Colonic mucosa (tissue), 4 donors: ENCODE measurements around the gene PIF1. TPM values are rescaled to one million over a fixed set of nuclear protein-coding genes. Genes with fewer than 3 reads are reported as not detected.

ENCODE experiments used
- DNase-seq: peaks from one replicate; pipeline ENCODE4 v3.0.0-alpha.2; 2020
- H3K27ac ChIP-seq: fragments of 200-600 bp; one replicate; pipeline ENCODE4 v1.8.0; 2021
- H3K27me3 ChIP-seq: fragments of 200-600 bp; one replicate; pipeline ENCODE4 v1.8.0; 2021
- H3K36me3 ChIP-seq: fragments of 200-600 bp; one replicate; pipeline ENCODE4 v1.8.0; 2021
- H3K4me1 ChIP-seq: fragments of 200-600 bp; one replicate; pipeline ENCODE4 v1.8.0; 2021; ENCODE audit warnings: mild to moderate bottlenecking
- H3K4me3 ChIP-seq: fragments of 200-600 bp; one replicate; pipeline ENCODE4 v1.8.0; 2021
- H3K9ac ChIP-seq, 2 donors: one replicate each; pipeline ENCODE4 v1.7.0; 2013; ENCODE audit warnings: control low read depth in 2 of 2, low read depth in 2 of 2, low read length in 2 of 2
- H3K9me3 ChIP-seq: fragments of 200-600 bp; one replicate; pipeline ENCODE4 v1.8.0; 2021
- CTCF ChIP-seq: fragments of 200-600 bp; IDR thresholded peaks from one replicate; pipeline ENCODE4 v1.8.0; 2022; ENCODE audit warnings: antibody characterized with exemption, mild to moderate bottlenecking
- intact Hi-C: fragments of 100-400 bp; cut with DNase I; formaldehyde crosslinking; loops from one replicate; pipeline ENCODE4 v1.14.1; 2022
- total RNA-seq, 2 donors: library from RNA; stranded (reverse); fragmentation: NEBNext Ultra II Directional in 1 of 2; extraction: Animal tissue kit (Norgen Biotek cat#: 25700) in 1 of 2; gene quantifications; one replicate each; pipeline ENCODE4 v1.2.1, GENCODE V29; 2021
- donor health status: healthy.
- donor health status: DM: no; HTN: no; CAD: no.
- donor health status: DM: no; HTN: no; CAD: no.

PIF1 gene
- total RNA-seq, 2 donors from 2014 or later = 6.1 to 20.7 TPM

GRCh38 chr15:64774629-64775493 lies 50.6 kb downstream of the PIF1 start:
- peak overlapping the region; percentile 38 for H3K4me3 ChIP-seq
- intact Hi-C loops = no loop called here
- peak overlapping the region; percentile 9 to 56 for H3K9ac ChIP-seq
- H3K9me3 ChIP-seq = no peaks in the 10 kb centered on the region
- no peak for DNase-seq
- peak overlapping the region; percentile 22 for H3K27ac ChIP-seq
- H3K36me3 ChIP-seq = no peaks in the 10 kb centered on the region
- no peaks in the 10 kb centered on the region for H3K4me1 ChIP-seq
- no peak for TF ChIP-seq CTCF
- H3K27me3 ChIP-seq = peaks cover 34% of the 10 kb centered on the region

GRCh38 chr15:64774037-64774628 lies 51.3 kb downstream of the PIF1 start:
- Histone ChIP-seq H3K27me3 (peaks cover 34% of the 10 kb centered on the region), H3K4me1 (no peaks in the 10 kb centered on the region), H3K9me3 (no peaks in the 10 kb centered on the region), H3K27ac (peak overlapping the region; percentile 22), H3K36me3 (no peaks in the 10 kb centered on the region), H3K9ac (peak overlapping the region in 1 of 2 donors; percentile 9), H3K4me3 (peak overlapping the region; percentile 38)
- TF ChIP-seq CTCF = no peak
- DNase-seq = no peak
- intact Hi-C loops = no loop called here

- intact Hi-C loops = no loop called here
- Histone ChIP-seq H3K9ac (no peak overlapping the region), H3K27ac (no peak overlapping the region), H3K27me3 (peaks cover 34% of the 10 kb centered on the region), H3K36me3 (no peaks in the 10 kb centered on the region), H3K9me3 (no peaks in the 10 kb centered on the region), H3K4me1 (no peaks in the 10 kb centered on the region), H3K4me3 (no peak overlapping the region)
- TF ChIP-seq CTCF = no peak
- no peak for DNase-seq
These were observed 51.8 kb downstream of the PIF1 start for GRCh38 chr15:64773606-64774005.

GRCh38 chr15:64772964-64773363 lies 52.5 kb downstream of the PIF1 start:
- Histone ChIP-seq H3K36me3 (no peaks in the 10 kb centered on the region), H3K9me3 (no peaks in the 10 kb centered on the region), H3K9ac (no peak overlapping the region), H3K4me3 (no peak overlapping the region), H3K27ac (no peak overlapping the region), H3K27me3 (peaks cover 34% of the 10 kb centered on the region), H3K4me1 (no peaks in the 10 kb centered on the region)
- DNase-seq = no peak
- TF ChIP-seq CTCF = no peak
- intact Hi-C loops = no loop called here

- H3K9ac ChIP-seq = no peak overlapping the region
- no peaks in the 10 kb centered on the region for H3K4me1 ChIP-seq
- no peak for TF ChIP-seq CTCF
- H3K9me3 ChIP-seq = no peaks in the 10 kb centered on the region
- no peak overlapping the region for H3K4me3 ChIP-seq
- H3K27me3 ChIP-seq = peaks cover 34% of the 10 kb centered on the region
- no peak for DNase-seq
- H3K36me3 ChIP-seq = no peaks in the 10 kb centered on the region
- intact Hi-C loops = no loop called here
- no peak overlapping the region for H3K27ac ChIP-seq
These were observed 53.0 kb downstream of the PIF1 start for GRCh38 chr15:64772488-64772887.
